GM06990 (cell line): ENCODE data around the gene SIGLEC12.
A peak's percentile ranks its signal among the peaks of the same experiment; 100 is the strongest.

Experiments
- DNase-seq: peaks from one replicate; pipeline ENCODE4 v3.0.0-alpha.2; 2011; ENCODE audit not compliant: insufficient read length; ENCODE audit errors: extremely low read depth
- H3K27me3 ChIP-seq: replicated peaks from 2 replicates; pipeline ENCODE4 v1.6.0; 2011; ENCODE audit warnings: low read length; ENCODE audit not compliant: control insufficient read depth, insufficient read depth
- H3K36me3 ChIP-seq: 2 replicates; pipeline ENCODE4 v1.5.1; 2011; ENCODE audit warnings: low read length; ENCODE audit not compliant: control insufficient read depth, insufficient read depth
- H3K4me3 ChIP-seq: replicated peaks from 2 replicates; pipeline ENCODE4 v1.5.1; 2011; ENCODE audit warnings: low read depth, mild to moderate bottlenecking, control low read depth, low read length
- TF ChIP-seq, protein P1 (sequence below): IDR thresholded peaks from 2 replicates; pipeline ENCODE4 v1.5.1; 2011; ENCODE audit warnings: low read length, control low read depth, mild to moderate bottlenecking, inconsistent platforms; ENCODE audit not compliant: insufficient read depth, poor library complexity, severe bottlenecking

Gene SIGLEC12

DNA sequence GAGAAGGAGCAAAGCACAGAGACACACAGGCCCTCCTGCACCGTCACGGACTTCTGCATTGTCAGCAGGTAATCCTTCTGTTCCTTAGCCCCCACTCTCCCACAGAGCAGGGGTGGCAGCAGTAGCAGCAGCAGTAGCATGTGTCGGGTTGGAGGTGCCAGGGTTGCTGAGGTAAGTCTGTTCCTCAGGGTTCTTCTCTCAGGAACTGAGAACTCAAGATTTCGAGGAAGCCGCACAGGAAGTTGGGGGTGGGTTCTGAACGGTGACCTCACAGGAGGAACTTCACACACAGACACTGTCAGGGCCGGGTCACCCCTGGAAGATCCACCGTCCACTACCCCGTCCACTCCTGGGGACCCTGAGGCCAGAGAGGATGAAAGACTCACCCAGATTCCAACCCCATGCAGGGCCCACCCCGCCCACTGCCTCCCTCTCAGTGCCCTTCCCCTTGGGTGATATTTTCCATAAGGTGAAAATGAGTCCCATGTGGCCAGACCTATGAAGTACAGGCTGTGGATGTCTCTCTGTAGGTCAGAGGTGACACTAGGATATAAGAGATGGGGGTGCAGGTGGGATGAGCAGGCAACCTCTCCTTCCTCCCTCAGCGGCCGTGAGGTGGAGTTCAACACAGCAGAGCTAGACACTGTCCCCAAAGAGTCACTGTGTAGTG, at the start of gene SIGLEC12:
SIGLEC12 (minus strand) TSS at position 207 of the 670 bp plus-strand sequence; CDS start at position 140, 67 bp downstream.
- TF ChIP-seq, protein P1, sequence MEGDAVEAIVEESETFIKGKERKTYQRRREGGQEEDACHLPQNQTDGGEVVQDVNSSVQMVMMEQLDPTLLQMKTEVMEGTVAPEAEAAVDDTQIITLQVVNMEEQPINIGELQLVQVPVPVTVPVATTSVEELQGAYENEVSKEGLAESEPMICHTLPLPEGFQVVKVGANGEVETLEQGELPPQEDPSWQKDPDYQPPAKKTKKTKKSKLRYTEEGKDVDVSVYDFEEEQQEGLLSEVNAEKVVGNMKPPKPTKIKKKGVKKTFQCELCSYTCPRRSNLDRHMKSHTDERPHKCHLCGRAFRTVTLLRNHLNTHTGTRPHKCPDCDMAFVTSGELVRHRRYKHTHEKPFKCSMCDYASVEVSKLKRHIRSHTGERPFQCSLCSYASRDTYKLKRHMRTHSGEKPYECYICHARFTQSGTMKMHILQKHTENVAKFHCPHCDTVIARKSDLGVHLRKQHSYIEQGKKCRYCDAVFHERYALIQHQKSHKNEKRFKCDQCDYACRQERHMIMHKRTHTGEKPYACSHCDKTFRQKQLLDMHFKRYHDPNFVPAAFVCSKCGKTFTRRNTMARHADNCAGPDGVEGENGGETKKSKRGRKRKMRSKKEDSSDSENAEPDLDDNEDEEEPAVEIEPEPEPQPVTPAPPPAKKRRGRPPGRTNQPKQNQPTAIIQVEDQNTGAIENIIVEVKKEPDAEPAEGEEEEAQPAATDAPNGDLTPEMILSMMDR, result no peak
- DNase-seq, result no peak
- no peaks in the 10 kb centered on the region for H3K27me3 ChIP-seq
- no peaks in the 10 kb centered on the region for H3K36me3 ChIP-seq
- no peak within 1 kb of the TSS for H3K4me3 ChIP-seq

DNA sequence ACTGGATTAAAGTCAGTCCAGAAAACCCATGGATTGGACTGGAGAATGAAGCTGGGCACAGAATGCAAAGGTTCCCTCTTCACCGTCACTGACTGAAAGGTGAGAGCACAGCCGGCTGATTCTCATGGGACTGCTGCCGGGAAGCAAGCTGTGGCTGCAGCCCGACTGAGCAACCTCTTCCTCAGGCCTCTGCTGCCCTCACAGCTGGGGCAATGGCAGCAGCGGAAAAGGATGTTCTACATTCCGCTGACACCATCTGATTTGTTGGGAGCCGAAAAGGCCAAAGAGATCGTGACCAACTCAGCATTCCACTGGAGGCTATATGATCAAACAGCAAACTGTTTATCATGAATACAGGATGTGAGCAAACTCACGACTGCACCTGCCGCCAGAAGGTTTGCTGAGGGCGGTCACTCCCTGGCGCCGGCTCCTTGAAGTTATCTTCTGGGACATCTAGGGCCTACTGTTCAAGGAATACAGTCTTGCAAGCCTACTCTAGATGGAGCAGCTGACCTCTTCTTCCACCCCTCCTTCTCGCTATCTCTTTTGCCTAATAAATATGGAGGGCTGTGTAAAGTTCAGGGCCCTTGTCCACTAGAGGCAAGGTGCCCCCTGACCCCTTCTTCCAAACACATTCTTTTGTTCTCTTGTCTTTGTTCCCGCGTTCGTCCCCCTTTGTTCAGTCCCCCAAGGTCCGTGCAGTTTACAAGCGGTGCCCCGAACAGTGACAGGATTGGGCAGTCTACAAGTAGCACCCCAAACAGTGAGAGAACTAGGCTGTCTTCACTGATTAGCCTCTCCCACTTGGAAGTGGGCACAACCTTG, 49.5 kb upstream of the SIGLEC12 start:
- no peaks in the 10 kb centered on the region for H3K36me3 ChIP-seq
- TF ChIP-seq, protein P1, result no peak
- peak overlapping the region; percentile 31 for H3K4me3 ChIP-seq
- peaks cover 1% of the 10 kb centered on the region for H3K27me3 ChIP-seq
- DNase-seq, result no peak

DNA sequence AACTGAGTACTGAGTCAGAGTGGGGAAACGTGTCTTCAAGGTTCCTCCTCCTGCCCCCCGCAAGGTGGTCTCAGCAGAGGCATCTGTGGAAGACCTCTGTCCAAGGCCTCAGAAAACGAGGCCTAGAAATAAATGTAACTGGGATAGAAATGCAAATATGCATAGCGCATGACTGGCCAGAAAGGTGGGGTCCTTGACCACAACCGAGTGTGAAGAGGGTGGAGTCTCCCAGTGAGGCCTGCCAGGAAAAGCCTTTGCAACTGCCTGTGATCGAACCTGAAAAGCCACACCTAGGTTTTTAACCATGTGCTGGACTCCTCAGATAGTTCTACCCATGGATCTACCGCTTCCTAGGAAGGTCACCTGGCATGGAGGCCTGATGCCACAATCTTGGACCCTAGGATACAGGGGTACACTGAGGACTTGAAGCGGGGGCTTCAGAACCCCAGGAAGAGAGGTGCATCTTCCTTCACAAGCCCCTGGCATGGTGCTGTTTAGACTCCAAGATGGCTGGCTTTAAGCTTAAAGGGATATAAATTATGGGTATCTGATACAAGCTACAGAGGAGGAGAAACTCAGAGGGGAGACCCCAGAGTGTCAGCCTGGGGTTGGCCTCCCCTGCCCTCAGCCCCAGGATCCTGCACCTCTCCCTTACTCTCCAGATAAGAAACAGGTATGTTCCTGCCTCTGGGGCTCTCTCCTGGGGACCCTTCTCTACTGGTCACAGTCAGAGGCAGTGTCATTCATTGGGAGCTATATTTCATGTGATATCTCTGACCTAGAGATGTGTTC, 48.1 kb upstream of the SIGLEC12 start:
- H3K27me3 ChIP-seq, result peaks cover 1% of the 10 kb centered on the region
- H3K36me3 ChIP-seq, result no peaks in the 10 kb centered on the region
- DNase-seq, result no peak
- no peak overlapping the region; the same call in 1 of the 2 replicates for H3K4me3 ChIP-seq
- TF ChIP-seq, protein P1, result no peak

DNA sequence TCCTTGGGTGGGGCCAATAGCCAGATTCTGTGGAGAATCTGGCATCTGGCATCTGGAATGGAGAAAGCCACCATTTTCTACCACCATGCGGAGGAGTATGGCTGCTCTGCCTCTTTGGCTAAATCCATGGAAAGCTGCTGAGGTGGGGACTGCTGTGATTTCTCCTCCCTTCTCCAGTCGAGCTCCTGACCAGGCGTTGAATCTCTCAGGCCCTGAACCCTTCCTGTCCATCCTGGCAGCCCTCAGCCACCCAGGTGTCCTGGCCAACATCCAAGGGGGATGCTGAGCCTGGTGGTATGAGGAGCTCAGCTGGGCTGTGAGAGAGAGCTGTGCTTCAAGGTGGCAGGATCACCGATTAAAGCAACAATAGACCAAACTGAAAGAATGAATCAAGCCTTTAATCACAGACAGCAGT, 47.3 kb upstream of the SIGLEC12 start:
- TF ChIP-seq, protein P1, result no peak
- no peak overlapping the region for H3K4me3 ChIP-seq
- DNase-seq, result no peak
- no peaks in the 10 kb centered on the region for H3K36me3 ChIP-seq
- H3K27me3 ChIP-seq, result peaks cover 1% of the 10 kb centered on the region

DNA sequence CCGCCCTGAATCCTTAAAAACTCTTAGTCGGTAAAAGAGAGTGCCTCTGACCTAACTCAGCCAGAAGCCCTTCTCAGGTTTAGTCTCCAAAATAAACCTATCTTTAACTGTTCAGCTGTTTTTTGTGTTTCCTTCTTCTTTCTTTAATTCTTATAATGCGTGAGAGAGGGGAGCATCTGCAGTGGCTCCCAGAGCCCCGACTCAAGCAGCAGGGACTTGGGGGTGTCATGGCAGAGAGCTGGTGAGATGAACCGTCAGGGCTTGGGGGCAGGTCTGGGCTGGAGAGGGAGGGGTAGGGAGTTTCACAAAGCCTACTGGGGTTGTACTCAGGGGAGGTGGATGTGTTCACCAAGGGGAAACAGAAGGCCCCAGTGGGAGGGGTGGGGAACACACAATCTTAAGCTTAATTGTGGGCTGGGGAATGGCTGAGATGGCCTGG, 46.6 kb upstream of the SIGLEC12 start:
- H3K27me3 ChIP-seq, result peaks cover 1% of the 10 kb centered on the region

More for the DNA sequence above, 46.6 kb upstream of the SIGLEC12 start:
- TF ChIP-seq, protein P1, result no peak
- H3K4me3 ChIP-seq, result no peak overlapping the region
- no peaks in the 10 kb centered on the region for H3K36me3 ChIP-seq
- no peak for DNase-seq
